ENCODE results near the gene KMT2E. TPM values are rescaled to one million over a fixed set of nuclear protein-coding genes. Genes with fewer than 3 reads are reported as not detected.
"Not testable (repeated sequence)": the region's sequence is repeated elsewhere in the genome, so short reads cannot be mapped to it uniquely, and the experiment has no call there.

Gene KMT2E
- total RNA-seq, 1 donor from 2014 or later = 109 TPM

GRCh38 chr7:105003275-105003674, 10.7 kb upstream of the KMT2E start:
- TF ChIP-seq CTCF (IDR thresholded peaks at IDR 0.05; ENCODE audit: unreplicated experiment) = no peak
- peaks cover 3% of the 10 kb centered on the region for H3K36me3 Mint-ChIP-seq
- no peak overlapping the region for H3K4me3 Mint-ChIP-seq
- H3K9me3 Mint-ChIP-seq = no peaks in the 10 kb centered on the region
- H3K4me1 Mint-ChIP-seq = peaks cover 72% of the 10 kb centered on the region
- H3K27ac Mint-ChIP-seq = peak overlapping the region; percentile 88
- no peak for DNase-seq (ENCODE audit: low spot score in 2 of 2, unreplicated experiment in 2 of 2)
- H3K27me3 Mint-ChIP-seq (ENCODE audit: low read depth) = no peaks in the 10 kb centered on the region

GRCh38 chr7:105003872-105004510, 10.0 kb upstream of the KMT2E start:
- Mint-ChIP-seq H3K36me3 (peaks cover 3% of the 10 kb centered on the region), H3K27ac (peak overlapping the region; percentile 88), H3K4me1 (peaks cover 70% of the 10 kb centered on the region), H3K9me3 (no peaks in the 10 kb centered on the region), H3K4me3 (no peak overlapping the region), H3K27me3 (ENCODE audit: low read depth) (no peaks in the 10 kb centered on the region)
- TF ChIP-seq CTCF (IDR thresholded peaks at IDR 0.05; ENCODE audit: unreplicated experiment) = no peak
- no peak for DNase-seq (ENCODE audit: low spot score in 2 of 2, unreplicated experiment in 2 of 2)

GRCh38 chr7:105005006-105005405, 9.0 kb upstream of the KMT2E start:
- not testable (repeated sequence) for H3K4me3 Mint-ChIP-seq; H3K27me3 Mint-ChIP-seq (ENCODE audit: low read depth); H3K36me3 Mint-ChIP-seq; DNase-seq (ENCODE audit: low spot score in 2 of 2, unreplicated experiment in 2 of 2); H3K9me3 Mint-ChIP-seq
- Mint-ChIP-seq H3K27ac (peak overlapping the region; percentile 70), H3K4me1 (peaks cover 74% of the 10 kb centered on the region)

- H3K36me3 Mint-ChIP-seq; H3K4me3 Mint-ChIP-seq; H3K9me3 Mint-ChIP-seq; DNase-seq (ENCODE audit: low spot score in 2 of 2, unreplicated experiment in 2 of 2); H3K27me3 Mint-ChIP-seq (ENCODE audit: low read depth): not testable (repeated sequence)
- peaks cover 74% of the 10 kb centered on the region for H3K4me1 Mint-ChIP-seq
- peak overlapping the region; percentile 70 for H3K27ac Mint-ChIP-seq
These were observed 8.5 kb upstream of the KMT2E start for GRCh38 chr7:105005486-105005885.

- Mint-ChIP-seq H3K4me3 (peak overlapping the region; percentile 22), H3K4me1 (peaks cover 71% of the 10 kb centered on the region)
These were observed 7.5 kb upstream of the KMT2E start for GRCh38 chr7:105006367-105007136.

GRCh38 chr7:105007298-105007697, 6.7 kb upstream of the KMT2E start:
- Mint-ChIP-seq H3K4me1 (peaks cover 65% of the 10 kb centered on the region), H3K4me3 (no peak overlapping the region), H3K36me3 (peaks cover 3% of the 10 kb centered on the region), H3K27ac (peak overlapping the region; percentile 89), H3K9me3 (no peaks in the 10 kb centered on the region), H3K27me3 (ENCODE audit: low read depth) (no peaks in the 10 kb centered on the region)
- no peak for DNase-seq (ENCODE audit: low spot score in 2 of 2, unreplicated experiment in 2 of 2)
- no peak for TF ChIP-seq CTCF (IDR thresholded peaks at IDR 0.05; ENCODE audit: unreplicated experiment)

More at GRCh38 chr7:105006367-105007136, 7.5 kb upstream of the KMT2E start:
- Mint-ChIP-seq H3K9me3 (no peaks in the 10 kb centered on the region), H3K27me3 (ENCODE audit: low read depth) (no peaks in the 10 kb centered on the region), H3K27ac (peak overlapping the region; percentile 89), H3K36me3 (peaks cover 3% of the 10 kb centered on the region)
- no peak for TF ChIP-seq CTCF (IDR thresholded peaks at IDR 0.05; ENCODE audit: unreplicated experiment)
- DNase-seq (ENCODE audit: low spot score in 2 of 2, unreplicated experiment in 2 of 2) = no peak
